ENCODE data around the gene SHQ1.

SHQ1 gene

DNA sequence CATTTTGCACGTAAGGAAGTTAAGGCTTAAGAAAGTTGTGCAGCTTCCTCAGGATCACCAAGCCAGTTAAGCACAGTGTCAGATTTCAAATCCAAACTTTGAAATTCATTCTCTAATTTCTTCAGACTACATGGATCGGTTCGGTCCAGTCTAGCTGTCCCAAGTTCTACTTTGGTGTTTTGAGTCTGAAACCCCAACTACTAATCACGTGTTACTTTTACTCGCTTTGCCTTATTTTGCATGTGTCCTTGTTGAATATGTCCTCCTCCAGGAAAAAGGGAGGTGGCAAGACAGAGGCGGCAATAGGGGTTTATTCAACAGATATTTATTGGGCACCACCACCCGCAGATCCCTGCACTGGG, 39.1 kb upstream of the SHQ1 start:
- H3K4me3 ChIP-seq (ENCODE audit: low read length): peak overlapping the region; percentile 65
- TF ChIP-seq, protein P1, sequence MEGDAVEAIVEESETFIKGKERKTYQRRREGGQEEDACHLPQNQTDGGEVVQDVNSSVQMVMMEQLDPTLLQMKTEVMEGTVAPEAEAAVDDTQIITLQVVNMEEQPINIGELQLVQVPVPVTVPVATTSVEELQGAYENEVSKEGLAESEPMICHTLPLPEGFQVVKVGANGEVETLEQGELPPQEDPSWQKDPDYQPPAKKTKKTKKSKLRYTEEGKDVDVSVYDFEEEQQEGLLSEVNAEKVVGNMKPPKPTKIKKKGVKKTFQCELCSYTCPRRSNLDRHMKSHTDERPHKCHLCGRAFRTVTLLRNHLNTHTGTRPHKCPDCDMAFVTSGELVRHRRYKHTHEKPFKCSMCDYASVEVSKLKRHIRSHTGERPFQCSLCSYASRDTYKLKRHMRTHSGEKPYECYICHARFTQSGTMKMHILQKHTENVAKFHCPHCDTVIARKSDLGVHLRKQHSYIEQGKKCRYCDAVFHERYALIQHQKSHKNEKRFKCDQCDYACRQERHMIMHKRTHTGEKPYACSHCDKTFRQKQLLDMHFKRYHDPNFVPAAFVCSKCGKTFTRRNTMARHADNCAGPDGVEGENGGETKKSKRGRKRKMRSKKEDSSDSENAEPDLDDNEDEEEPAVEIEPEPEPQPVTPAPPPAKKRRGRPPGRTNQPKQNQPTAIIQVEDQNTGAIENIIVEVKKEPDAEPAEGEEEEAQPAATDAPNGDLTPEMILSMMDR (conservative IDR thresholded peaks at IDR 0.05; ENCODE audit: low read depth, low read length): no peak
- DNase-seq (ENCODE audit: low read depth): no peak

DNA sequence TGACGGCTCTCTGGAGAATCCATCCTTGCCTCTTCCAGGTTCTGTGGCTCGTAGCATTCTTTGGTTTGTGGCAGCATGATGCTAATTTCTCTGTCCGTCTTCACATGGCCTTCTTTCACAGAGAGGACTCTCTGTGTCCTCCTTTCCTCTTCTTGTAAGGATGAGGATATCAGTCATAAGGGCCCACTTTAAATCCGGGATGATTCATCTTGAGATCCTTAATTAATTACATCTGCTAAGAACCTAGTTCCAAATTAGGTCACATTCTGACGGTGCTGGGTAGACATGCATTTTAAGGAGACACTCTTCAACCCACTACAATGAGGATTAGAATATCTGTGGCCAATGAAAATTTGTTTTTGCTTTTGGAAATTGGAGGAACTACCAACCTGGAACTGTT, 23.9 kb upstream of the SHQ1 start:
- DNase-seq (ENCODE audit: low read depth): no peak
- H3K4me3 ChIP-seq (ENCODE audit: low read length): no peak overlapping the region
- TF ChIP-seq, protein P1 (conservative IDR thresholded peaks at IDR 0.05; ENCODE audit: low read depth, low read length): no peak

DNA sequence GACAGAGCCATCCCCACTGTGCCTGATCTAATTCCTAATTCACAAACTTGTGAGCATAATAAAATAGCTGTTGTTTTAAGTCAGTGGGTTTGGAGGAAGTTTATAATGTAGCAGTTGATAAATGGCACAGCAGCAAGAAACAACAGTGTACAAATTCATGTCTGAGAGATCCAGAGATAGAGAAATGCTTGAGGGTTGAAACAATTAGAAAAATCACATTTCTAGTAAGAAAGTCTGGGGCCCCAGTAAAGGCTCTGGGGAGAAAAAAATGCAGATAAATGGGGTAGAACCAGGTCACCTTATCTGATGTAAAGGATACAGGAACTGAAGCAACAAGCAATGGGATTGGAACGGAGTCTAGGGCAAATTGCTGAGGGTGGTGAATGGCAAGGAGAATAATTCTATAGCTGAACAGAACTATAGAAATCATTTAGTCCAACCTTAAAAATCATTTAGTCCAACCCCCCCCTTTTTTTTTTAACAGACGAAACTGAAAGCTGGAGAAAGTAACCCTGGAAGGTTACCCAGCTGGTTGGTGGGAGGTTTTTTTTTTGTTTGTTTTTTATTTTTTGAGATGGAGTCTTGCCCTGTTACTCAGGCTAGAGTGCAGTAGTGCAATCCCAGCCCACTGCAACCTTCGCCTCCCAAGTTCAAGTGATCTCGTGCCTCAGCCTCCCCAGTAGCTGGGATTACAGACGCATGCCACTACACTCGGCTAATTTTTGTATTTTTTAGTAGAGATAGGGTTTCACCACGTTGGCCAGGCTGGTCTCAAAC, 14.3 kb upstream of the SHQ1 start:
- TF ChIP-seq, protein P1 (conservative IDR thresholded peaks at IDR 0.05; ENCODE audit: low read depth, low read length): no peak
- no peak overlapping the region for H3K4me3 ChIP-seq (ENCODE audit: low read length)
- DNase-seq (ENCODE audit: low read depth): no peak

DNA sequence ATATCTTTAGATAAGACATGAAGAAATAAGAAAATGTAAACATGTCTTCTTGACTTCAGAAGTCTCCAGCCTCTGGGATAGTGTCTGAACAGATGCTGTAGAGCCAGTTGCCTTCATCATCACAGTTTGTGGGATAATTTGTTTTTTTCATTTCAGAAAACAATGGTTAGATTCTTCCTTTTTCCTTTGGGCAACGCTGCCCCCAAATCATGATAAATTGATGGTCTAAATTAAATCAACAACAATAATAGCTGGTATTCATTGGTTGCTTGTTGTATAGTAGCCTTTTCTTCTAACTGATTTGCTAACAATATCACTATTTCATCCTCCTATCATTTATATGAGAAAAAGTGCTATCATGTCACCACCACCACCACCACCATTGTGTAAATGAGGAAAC, 12.6 kb upstream of the SHQ1 start:
- no peak overlapping the region for H3K4me3 ChIP-seq (ENCODE audit: low read length)
- DNase-seq (ENCODE audit: low read depth): no peak
- TF ChIP-seq, protein P1 (conservative IDR thresholded peaks at IDR 0.05; ENCODE audit: low read depth, low read length): no peak

DNA sequence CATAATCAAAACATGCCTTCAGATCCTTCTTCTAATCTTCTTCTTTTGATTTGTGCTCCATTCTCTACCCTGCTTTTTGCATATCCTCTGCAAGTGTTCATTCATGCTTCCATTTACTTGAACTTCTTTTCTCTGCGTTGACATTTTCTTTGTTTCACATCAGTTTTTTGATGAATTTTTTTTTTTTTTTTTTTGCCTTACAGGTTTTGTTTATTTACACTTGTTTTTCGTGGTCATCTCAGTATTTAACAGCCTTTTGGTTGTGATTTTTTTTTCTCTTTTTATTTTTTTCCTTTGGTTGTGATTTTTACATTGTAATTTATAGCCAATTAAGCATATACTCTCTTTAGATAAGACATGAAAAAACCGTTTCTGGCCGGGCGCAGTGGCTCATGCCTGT, 11.8 kb upstream of the SHQ1 start:
- no peak for DNase-seq (ENCODE audit: low read depth)
- H3K4me3 ChIP-seq (ENCODE audit: low read length): no peak overlapping the region
- TF ChIP-seq, protein P1 (conservative IDR thresholded peaks at IDR 0.05; ENCODE audit: low read depth, low read length): no peak

DNA sequence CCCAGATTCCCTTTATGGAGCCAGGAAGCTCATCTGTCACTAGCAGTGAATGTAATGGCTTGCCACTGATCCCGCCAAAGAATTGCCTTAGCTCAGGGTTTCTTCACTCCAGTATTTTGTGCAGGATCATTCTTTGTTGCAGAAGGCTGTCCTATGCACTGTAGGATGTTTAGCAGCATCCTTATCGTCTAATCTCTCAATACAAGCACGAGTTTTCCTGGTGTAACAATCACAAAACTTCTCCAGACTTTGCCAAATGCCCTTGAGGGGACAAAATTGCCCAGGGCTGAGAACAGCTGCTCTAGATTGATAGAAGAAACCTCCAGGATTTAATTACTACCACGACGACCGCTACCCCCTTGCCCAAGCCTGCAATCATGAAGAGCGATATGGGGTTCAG, 6.8 kb upstream of the SHQ1 start:
- TF ChIP-seq, protein P1 (conservative IDR thresholded peaks at IDR 0.05; ENCODE audit: low read depth, low read length): no peak
- H3K4me3 ChIP-seq (ENCODE audit: low read length): no peak overlapping the region
- DNase-seq (ENCODE audit: low read depth): no peak

DNA sequence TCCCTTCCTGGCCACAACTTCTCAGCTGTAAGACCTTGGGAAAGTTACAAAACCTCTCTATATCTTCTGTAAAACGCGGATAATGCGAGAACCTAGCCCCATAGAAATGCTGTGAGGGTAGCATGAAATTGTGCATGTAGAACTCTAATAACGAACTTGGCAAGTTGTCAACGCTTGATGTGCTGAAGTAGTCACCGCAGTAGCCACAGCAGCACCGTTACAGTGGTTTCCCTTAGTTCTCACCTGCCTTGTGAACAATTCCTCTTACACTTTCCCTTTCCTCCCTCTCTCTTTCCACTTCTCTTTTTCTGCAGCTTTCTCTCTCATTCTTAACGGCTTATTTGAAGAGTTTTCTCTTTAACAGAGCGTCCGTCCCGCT, 447 bp upstream of the SHQ1 start:
- H3K4me3 ChIP-seq (ENCODE audit: low read length): peak overlapping the region; percentile 91
- DNase-seq (ENCODE audit: low read depth): no peak
- TF ChIP-seq, protein P1 (conservative IDR thresholded peaks at IDR 0.05; ENCODE audit: low read depth, low read length): no peak

All from retinal pigment epithelial cell (primary cell).